ENCODE measurements around the gene TAMALIN.

DNA sequence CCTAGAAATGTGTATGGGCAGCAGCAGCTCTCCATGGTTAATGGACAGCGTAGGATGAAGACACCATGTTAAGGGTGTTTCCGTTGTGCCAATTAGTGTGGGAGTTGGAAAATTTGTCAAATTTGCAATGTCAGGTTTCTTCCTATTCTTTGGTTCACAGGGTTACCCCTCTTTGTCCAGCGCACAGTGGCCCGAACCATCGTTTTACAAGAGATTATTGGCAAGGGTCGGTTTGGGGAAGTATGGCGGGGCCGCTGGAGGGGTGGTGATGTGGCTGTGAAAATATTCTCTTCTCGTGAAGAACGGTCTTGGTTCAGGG, 26.0 kb upstream of the TAMALIN start:
- TF ChIP-seq CTCF (conservative IDR thresholded peaks at IDR 0.05; ENCODE audit: low read length) (no peak), EZH2phosphoT487 (IDR thresholded peaks at IDR 0.05; ENCODE audit: borderline replicate concordance) (no peak)
